ENCODE measurements around the gene MAD2L1BP.

Gene MAD2L1BP

DNA sequence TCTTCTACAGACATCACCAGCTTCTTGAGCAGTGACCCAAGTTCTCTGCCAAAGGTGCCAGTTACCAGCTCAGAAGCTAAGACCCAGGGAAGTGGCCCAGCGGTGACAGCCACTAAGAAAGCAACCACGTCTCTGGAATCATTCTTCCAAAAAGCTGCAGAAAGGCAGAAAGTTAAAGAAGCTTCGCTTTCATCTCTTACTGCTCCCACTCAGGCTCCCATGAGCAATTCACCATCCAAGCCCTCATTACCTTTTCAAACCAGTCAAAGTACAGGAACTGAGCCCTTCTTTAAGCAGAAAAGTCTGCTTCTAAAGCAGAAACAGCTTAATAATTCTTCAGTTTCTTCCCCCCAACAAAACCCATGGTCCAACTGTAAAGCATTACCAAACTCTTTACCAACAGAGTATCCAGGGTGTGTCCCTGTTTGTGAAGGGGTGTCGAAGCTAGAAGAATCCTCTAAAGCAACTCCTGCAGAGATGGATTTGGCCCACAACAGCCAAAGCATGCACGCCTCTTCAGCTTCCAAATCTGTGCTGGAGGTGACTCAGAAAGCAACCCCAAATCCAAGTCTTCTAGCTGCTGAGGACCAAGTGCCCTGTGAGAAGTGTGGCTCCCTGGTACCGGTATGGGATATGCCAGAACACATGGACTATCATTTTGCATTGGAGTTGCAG is 21.8 kb upstream of the MAD2L1BP start:
- DNase-seq (ENCODE audit: insufficient read length) (no peak), FAIRE-seq (no peak)

GRCh38 chr6:43614396-43614730 is 21.3 kb upstream of the MAD2L1BP start:
- FAIRE-seq (no peak), DNase-seq (ENCODE audit: insufficient read length) (no peak)
- TF ChIP-seq POLR2A (IDR thresholded peaks at IDR 0.05; ENCODE audit: low read depth, low read length) = no peak
- TF ChIP-seq POLR2AphosphoS5 (IDR thresholded peaks at IDR 0.05; ENCODE audit: low read depth, low read length) = no peak
- TF ChIP-seq TAF1 (IDR thresholded peaks at IDR 0.05; ENCODE audit: borderline replicate concordance, low read depth, low read length) = no peak

More for the DNA sequence above, 21.8 kb upstream of the MAD2L1BP start:
- TF ChIP-seq POLR2AphosphoS5 (IDR thresholded peaks at IDR 0.05; ENCODE audit: low read depth, low read length) (no peak), TAF1 (IDR thresholded peaks at IDR 0.05; ENCODE audit: borderline replicate concordance, low read depth, low read length) (no peak), POLR2A (IDR thresholded peaks at IDR 0.05; ENCODE audit: low read depth, low read length) (no peak)

GRCh38 chr6:43616725-43617472 is 18.7 kb upstream of the MAD2L1BP start:
- no peak for DNase-seq (ENCODE audit: insufficient read length)
- TF ChIP-seq POLR2A (IDR thresholded peaks at IDR 0.05; ENCODE audit: low read depth, low read length) (no peak), POLR2AphosphoS5 (IDR thresholded peaks at IDR 0.05; ENCODE audit: low read depth, low read length) (no peak), TAF1 (IDR thresholded peaks at IDR 0.05; ENCODE audit: borderline replicate concordance, low read depth, low read length) (no peak)
- no peak for FAIRE-seq

DNA sequence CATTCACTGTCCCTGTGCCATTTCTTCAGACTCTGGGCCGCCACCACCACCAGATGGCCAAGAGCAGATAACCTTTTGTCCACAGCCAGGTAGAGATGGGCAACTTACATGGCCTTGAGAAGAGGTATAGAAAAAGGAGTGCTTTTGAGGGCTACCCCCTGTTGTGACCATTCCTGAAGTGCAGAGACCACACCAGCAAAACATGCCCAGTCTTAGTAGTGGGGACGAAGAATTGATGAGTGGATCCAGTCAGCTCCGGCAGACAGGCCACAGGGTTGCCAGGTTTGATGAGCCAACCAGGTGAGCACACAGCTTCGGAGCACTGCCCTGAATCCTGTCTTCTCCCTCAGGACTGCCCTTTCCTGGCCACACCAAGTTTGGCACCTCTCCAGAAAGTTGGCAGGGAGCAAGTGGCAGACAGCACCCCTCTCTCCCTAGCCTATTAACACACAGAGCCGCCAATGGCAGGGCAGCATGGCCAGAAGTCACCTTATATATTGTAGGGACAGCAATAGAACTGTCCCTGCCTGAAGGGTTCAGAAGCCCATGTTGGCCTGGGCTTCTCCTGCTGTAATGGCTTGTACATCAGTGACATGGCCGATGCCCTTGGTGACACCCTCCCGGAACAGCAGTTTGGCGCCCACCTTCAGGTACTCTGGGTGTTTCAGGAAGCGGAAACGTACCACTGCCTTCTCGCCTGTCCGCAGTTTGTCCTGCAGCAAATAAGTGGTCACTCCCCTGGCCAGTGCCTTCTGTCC is 14.4 kb upstream of the MAD2L1BP start:
- TF ChIP-seq POLR2AphosphoS5 (IDR thresholded peaks at IDR 0.05; ENCODE audit: low read depth, low read length) (no peak), TAF1 (IDR thresholded peaks at IDR 0.05; ENCODE audit: borderline replicate concordance, low read depth, low read length) (no peak), POLR2A (IDR thresholded peaks at IDR 0.05; ENCODE audit: low read depth, low read length) (no peak)
- DNase-seq (ENCODE audit: insufficient read length) = no peak
- no peak for FAIRE-seq

GRCh38 chr6:43621836-43622180 is 13.8 kb upstream of the MAD2L1BP start:
- TF ChIP-seq POLR2A (IDR thresholded peaks at IDR 0.05; ENCODE audit: low read depth, low read length) = no peak
- no peak for TF ChIP-seq TAF1 (IDR thresholded peaks at IDR 0.05; ENCODE audit: borderline replicate concordance, low read depth, low read length)
- TF ChIP-seq POLR2AphosphoS5 (IDR thresholded peaks at IDR 0.05; ENCODE audit: low read depth, low read length) = no peak
- no peak for FAIRE-seq
- DNase-seq (ENCODE audit: insufficient read length) = no peak

DNA sequence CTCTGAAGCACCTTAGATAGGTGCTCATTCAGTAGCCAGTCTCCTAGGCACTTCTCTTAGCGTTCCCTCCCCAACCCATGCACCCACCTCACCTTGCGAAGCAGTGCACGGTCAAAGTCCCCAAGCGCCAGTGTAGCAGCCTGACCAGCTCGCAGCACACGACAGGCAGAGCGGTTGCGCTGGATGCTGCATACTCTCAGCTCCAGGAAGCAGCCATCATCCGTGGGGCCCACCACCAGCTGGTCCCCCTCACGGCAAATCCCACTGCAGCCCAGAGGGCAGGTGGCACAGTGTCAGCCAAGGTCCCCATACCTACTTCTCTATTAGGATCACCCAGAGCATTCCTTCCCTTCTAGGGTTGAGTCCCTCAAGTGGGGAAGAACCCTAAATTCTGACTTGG is 13.1 kb upstream of the MAD2L1BP start:
- DNase-seq (ENCODE audit: insufficient read length) (no peak), FAIRE-seq (no peak)
- no peak for TF ChIP-seq POLR2A (IDR thresholded peaks at IDR 0.05; ENCODE audit: low read depth, low read length)
- TF ChIP-seq POLR2AphosphoS5 (IDR thresholded peaks at IDR 0.05; ENCODE audit: low read depth, low read length) = no peak
- TF ChIP-seq TAF1 (IDR thresholded peaks at IDR 0.05; ENCODE audit: borderline replicate concordance, low read depth, low read length) = no peak

- DNase-seq (ENCODE audit: insufficient read length) = no peak
- FAIRE-seq = no peak
- TF ChIP-seq POLR2AphosphoS5 (IDR thresholded peaks at IDR 0.05; ENCODE audit: low read depth, low read length) (0 out of 2 replicates have a peak, but pooled peaks have one; percentile 14), TAF1 (IDR thresholded peaks at IDR 0.05; ENCODE audit: borderline replicate concordance, low read depth, low read length) (no peak)
Measured at GRCh38 chr6:43623880-43624785, 11.5 kb upstream of the MAD2L1BP start.

- FAIRE-seq (no peak), DNase-seq (ENCODE audit: insufficient read length) (no peak)
- no peak for TF ChIP-seq TAF1 (IDR thresholded peaks at IDR 0.05; ENCODE audit: borderline replicate concordance, low read depth, low read length)
- no peak for TF ChIP-seq POLR2AphosphoS5 (IDR thresholded peaks at IDR 0.05; ENCODE audit: low read depth, low read length)
- TF ChIP-seq POLR2A (IDR thresholded peaks at IDR 0.05; ENCODE audit: low read depth, low read length) = no peak; the same call in 1 of the 2 replicates
Measured at GRCh38 chr6:43624786-43625288, 10.8 kb upstream of the MAD2L1BP start.

DNA sequence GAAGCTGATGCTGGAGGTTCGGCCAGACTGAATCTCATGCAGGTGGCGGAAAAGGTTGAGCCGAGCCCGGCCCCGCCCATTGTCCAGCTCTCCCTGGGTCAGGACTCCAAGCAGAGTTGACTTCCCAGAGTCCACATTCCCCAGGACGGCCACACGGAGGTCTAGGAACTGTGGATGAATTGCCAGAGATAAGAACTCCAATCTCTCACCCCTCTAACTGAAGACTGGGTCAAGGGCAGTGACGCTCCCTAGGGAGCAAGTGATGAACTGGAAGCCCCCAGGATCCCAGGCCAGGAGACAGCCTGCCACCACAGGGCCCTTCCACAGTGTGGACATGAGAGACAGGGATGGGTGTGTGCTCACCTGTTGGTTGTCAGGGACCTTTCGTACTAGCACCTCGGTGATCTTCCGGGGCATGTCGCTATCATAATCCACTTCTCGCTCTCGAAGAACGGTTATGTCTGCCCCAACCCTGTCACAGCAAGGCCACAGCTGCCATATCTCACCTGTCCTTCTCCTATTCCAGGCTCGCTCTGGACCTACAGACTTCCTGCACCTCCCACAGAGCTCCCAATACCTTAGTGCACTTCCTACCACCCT is 10.1 kb upstream of the MAD2L1BP start:
- no peak for TF ChIP-seq POLR2AphosphoS5 (IDR thresholded peaks at IDR 0.05; ENCODE audit: low read depth, low read length)
- FAIRE-seq (no peak), DNase-seq (ENCODE audit: insufficient read length) (no peak)

DNA sequence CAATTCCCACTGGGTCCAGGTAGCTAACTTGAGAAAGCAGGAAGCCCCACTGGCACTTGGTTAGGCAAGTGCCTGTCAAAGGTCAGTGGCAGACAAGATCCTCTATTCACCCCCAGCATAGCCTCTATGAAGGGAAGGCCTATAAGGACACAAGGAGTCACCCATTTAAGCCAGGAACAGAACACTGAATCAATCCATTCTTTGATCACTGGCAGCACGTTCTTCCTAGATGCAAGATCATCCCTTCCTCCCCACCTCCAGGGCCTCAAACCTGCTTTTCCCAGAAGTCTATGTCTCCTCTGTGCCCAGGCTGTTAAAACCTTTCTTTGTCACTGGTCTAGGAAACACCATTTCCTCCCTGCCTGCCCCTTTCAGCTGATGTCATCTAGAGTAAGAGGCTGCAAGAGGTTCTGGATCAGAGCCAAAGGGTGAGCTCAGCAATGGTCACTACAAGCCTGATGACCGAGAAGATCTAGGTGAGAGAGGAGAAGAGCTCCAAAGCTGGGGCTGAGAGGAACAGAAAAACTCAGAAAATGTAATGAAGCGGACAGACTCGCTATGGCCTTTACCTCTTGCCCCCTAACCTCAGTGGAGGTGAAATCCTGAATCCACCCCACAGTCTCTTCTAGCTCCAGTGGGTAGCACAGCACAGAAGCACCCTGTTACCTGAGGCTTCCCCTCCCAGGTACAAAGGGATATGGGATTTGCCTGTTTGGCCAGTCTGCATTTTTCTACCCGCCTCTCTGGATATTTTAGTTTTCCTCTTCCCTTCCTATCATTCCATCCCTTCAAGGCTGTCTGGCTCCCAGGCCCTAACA is 8.4 kb upstream of the MAD2L1BP start:
- FAIRE-seq (no peak), DNase-seq (ENCODE audit: insufficient read length) (no peak)
- TF ChIP-seq POLR2AphosphoS5 (IDR thresholded peaks at IDR 0.05; ENCODE audit: low read depth, low read length) (no peak), TAF1 (IDR thresholded peaks at IDR 0.05; ENCODE audit: borderline replicate concordance, low read depth, low read length) (no peak)

Data from GM12892 (cell line).